HEK293T (cell line): ENCODE measurements around the gene CAPZB.

Experiments
- ARNT ChIP-seq: fragments of 450-650 bp; IDR thresholded peaks from 2 replicates; pipeline ENCODE4 v1.6.1; 2017; ENCODE audit warnings: mild to moderate bottlenecking
- BHLHE40 ChIP-seq: fragments of 450-650 bp; IDR thresholded peaks from 2 replicates; pipeline ENCODE4 v1.6.1; 2016; ENCODE audit warnings: mild to moderate bottlenecking, moderate library complexity, borderline replicate concordance
- ELF4 ChIP-seq: fragments of 450-650 bp; IDR thresholded peaks from 2 replicates; pipeline ENCODE4 v1.6.1; 2017; ENCODE audit warnings: antibody characterized with exemption
- FOXA1 ChIP-seq: fragments of 450-650 bp; IDR thresholded peaks from 2 replicates; pipeline ENCODE4 v1.6.1; 2016; ENCODE audit warnings: mild to moderate bottlenecking
- FOXK2 ChIP-seq: fragments of 450-650 bp; IDR thresholded peaks from 2 replicates; pipeline ENCODE4 v1.6.1; 2016; ENCODE audit warnings: mild to moderate bottlenecking
- FOXM1 ChIP-seq: fragments of 450-650 bp; IDR thresholded peaks from 2 replicates; pipeline ENCODE4 v1.6.1; 2017; ENCODE audit warnings: mild to moderate bottlenecking, borderline replicate concordance
- HDGF ChIP-seq: fragments of 450-650 bp; IDR thresholded peaks from 2 replicates; pipeline ENCODE4 v1.6.1; 2017; ENCODE audit warnings: antibody characterized with exemption, borderline replicate concordance
- L3MBTL2 ChIP-seq: fragments of 450-650 bp; conservative IDR thresholded peaks from 2 replicates; pipeline ENCODE4 v1.6.1; 2016; ENCODE audit warnings: mild to moderate bottlenecking
- NFRKB ChIP-seq: fragments of 450-650 bp; IDR thresholded peaks from 2 replicates; pipeline ENCODE4 v1.6.1; 2016; ENCODE audit warnings: mild to moderate bottlenecking, moderate library complexity
- SP1 ChIP-seq: fragments of 450-650 bp; IDR thresholded peaks from 2 replicates; pipeline ENCODE4 v1.6.1; 2017
- SUZ12 ChIP-seq: fragments of 450-650 bp; IDR thresholded peaks from 2 replicates; pipeline ENCODE4 v1.6.1; 2016; ENCODE audit warnings: mild to moderate bottlenecking
- TARDBP ChIP-seq: fragments of 450-650 bp; IDR thresholded peaks from 2 replicates; pipeline ENCODE4 v1.6.1; 2016
- ZNF384 ChIP-seq: fragments of 450-650 bp; IDR thresholded peaks from 2 replicates; pipeline ENCODE4 v1.6.1; 2016
- TF ChIP-seq, protein P1 (sequence below): fragments of 450-650 bp; IDR thresholded peaks from 2 replicates; pipeline ENCODE4 v1.6.1; 2016

DNA sequence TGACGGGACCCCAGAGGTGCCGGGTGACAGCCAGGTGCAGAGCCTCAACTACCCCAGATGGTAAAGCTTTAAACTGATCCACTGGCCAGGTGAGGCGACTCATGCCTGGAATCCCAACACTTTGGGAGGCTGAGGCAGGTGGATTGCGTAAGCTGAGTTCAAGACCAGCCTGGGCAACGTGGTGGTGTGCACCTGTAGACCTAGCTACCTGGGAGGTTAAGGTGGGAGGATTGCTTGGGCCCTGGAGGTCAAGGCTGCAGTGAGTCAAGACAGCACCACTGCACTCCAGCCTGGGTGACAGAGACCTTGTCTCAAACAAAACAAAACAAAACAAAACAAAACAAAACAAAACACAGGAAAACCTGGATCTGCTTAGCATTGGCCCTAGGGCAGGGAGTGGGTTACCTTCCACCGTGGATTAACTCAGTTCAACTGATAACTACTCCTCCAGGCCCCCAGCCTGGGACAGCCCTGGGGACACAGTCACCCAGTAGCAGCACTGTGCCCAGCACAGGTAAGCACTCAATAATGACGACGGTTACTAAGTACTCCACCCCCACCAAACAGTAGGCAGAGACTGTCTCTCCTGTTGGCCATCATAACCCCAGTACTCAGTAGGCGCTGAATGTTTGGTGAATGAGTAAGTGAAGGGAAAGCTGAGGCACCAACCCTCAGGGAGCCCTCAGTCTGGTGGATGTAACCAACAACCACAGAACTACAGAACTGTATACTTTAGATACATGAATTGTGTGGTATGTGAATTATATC, 151.6 kb downstream of the CAPZB start:
- TF ChIP-seq FOXM1 (no peak), FOXK2 (no peak), NFRKB (no peak), SUZ12 (no peak), ARNT (no peak), SP1 (no peak), TARDBP (no peak), FOXA1 (no peak), ZNF384 (no peak), BHLHE40 (no peak), ELF4 (no peak), HDGF (no peak), L3MBTL2 (no peak)
- TF ChIP-seq, protein P1, sequence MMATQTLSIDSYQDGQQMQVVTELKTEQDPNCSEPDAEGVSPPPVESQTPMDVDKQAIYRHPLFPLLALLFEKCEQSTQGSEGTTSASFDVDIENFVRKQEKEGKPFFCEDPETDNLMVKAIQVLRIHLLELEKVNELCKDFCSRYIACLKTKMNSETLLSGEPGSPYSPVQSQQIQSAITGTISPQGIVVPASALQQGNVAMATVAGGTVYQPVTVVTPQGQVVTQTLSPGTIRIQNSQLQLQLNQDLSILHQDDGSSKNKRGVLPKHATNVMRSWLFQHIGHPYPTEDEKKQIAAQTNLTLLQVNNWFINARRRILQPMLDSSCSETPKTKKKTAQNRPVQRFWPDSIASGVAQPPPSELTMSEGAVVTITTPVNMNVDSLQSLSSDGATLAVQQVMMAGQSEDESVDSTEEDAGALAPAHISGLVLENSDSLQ = no peak
